NCI-H2171 (cell line): ENCODE results near the gene YIPF4.
"Not testable (repeated sequence)": the region's sequence is repeated elsewhere in the genome, so short reads cannot be mapped to it uniquely, and the experiment has no call there.

ENCODE experiments used
- DNase-seq: peaks from one replicate; lab custom pipeline; 2025; lab: John Stamatoyannopoulos, UW

YIPF4 gene

GRCh38 chr2:32277674-32278477, at the start of gene YIPF4:
Gene YIPF4 (plus strand): TSS chr2:32277904. CDS start chr2:32278156, 252 bp downstream.
- peak; percentile 83 for DNase-seq

DNA sequence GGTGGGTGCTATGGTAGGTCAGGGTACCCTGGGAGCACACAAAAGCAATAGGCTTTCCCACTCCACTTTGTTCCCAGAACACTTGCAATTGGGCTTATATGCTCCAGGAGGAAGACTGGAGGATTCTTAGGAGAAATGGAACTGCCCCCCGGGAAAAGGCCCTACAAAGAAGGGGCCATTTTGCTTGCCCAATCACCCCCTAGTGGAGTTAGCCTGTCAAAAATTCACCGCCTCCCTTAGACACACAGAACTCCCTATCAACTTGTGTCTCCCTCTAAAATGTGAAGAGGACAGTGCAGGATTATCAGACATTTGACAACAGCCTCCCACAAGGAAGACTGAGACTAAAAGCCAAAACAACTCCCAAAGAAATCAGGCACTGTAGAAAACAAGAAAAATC, 49.5 kb upstream of the YIPF4 start:
- DNase-seq = no peak

DNA sequence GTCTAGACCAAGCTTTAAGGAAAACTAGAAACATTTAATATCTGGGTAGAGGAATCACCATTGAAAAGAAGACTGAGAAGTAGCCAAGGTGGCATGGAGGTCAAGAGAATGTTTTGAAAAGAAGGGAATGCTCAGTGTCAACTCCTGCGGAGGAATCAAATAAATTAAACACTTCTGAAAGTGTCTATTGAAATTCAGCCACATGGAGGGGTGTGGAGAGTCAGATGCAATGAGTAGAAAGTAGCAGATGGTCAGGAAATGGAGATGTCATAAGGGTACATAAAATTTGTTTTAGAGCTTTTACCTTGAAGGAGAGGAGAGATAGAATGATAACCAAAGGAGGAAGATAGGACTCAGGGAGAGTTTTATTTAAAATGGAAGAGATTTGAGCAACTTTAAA, 48.1 kb upstream of the YIPF4 start:
- DNase-seq = peak; percentile 43

DNA sequence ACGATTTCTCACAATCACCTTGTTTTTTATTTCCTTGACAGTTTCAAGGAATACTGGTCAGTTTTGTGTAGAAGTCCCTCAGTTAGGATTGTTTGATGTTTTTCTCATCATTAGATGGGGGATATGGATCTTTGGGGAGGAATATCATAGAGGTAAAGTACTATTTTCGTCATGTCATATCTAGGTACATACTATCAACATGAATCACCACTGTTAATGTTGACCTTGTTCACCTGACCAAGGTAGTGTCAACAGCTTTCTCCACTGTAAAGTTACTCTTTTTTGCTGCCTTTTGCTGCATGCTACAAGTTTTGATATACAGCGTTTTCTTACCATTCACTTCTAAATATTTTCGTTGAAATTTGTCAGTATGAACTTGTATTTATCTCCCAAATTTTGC, 45.7 kb upstream of the YIPF4 start:
- DNase-seq = no peak

DNA sequence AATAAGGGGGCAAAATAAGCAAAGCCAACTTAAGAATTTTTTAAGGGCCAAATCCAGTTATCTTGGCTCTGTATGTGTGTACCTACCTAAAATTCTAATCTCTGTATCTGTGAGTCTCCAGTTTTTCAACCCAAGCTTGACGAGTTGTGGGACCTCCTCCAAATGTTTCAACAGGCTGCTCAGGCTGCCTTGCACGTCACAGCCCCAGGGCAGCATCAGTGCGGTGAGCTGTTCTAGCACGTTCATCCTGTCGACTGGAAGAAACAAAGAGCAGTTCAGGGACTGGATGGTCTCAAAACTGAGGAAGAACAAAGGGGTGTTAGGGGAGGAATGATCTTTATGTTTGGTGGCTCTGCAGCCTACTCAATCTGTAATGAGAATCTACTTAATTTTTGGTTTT, 42.4 kb upstream of the YIPF4 start:
- no peak for DNase-seq

- no peak for DNase-seq
Observed at GRCh38 chr2:32237488-32237887, 40.2 kb upstream of the YIPF4 start.

DNA sequence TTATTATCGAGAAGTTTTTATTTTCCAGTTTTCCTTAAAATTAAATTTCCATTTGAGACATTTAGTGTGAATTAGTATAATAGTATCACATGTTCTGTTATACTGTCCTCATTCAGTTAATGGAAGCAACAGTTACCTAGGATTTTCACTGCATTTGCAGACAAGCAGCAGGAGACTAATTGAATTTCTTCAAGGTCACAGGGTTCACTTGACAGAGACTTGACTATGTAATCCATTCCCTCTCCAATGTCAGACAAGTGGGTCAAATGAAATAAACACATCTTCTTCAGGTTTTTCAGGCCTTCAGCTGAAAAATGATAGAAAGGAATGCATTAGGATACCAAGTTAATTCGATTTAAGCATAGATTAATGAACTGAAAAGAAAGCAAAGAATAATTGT, 39.7 kb upstream of the YIPF4 start:
- no peak for DNase-seq

- no peak for DNase-seq
Observed at GRCh38 chr2:32242331-32242730, 35.4 kb upstream of the YIPF4 start.

- peak; percentile 48 for DNase-seq
Observed at GRCh38 chr2:32246911-32247310, 30.8 kb upstream of the YIPF4 start.

- DNase-seq = no peak
Observed at GRCh38 chr2:32248299-32248698, 29.4 kb upstream of the YIPF4 start.

- DNase-seq = no peak
Observed at GRCh38 chr2:32249731-32250236, 27.9 kb upstream of the YIPF4 start.

DNA sequence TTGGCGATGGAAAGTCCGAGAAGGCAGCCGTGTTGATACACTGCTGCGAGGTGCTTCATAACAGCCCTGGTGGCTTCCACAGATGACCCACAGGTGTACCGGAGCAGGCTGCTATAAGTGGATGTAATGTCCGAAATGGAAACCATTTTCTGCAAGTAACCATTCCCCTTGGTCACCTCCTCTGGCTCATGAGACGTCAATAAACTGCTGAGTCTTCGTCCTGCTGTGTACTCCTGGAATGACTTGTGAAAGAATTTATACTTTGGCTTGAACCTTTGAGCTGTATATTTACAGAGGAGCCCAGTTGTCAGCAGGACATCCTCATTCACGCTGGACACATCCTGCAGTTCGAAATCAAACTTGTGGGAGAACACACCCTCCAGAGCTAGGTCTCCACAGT, 27.4 kb upstream of the YIPF4 start:
- DNase-seq = no peak

DNA sequence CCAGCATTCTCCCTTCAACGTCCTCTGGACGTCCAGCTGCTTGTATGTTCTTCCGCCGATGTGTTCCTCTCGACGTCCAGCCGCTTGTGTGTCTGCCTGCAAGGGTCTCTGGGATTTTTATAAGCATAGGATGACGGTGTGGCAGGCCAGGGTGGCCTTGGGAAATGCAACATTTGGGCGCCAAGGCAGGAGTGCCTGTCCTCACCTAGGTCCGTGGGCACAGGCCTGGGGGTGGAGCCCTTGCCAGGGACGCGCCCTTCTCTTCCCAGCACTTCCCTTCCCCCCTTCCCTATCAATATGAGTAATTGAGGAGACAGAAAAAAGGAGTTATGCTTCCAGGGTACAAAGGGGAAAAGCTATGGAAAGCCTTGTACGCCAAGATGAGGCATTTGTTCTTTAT, 19.5 kb upstream of the YIPF4 start:
- no peak for DNase-seq

GRCh38 chr2:32260376-32260775, 17.3 kb upstream of the YIPF4 start:
- no peak for DNase-seq

GRCh38 chr2:32262105-32262504, 15.6 kb upstream of the YIPF4 start:
- DNase-seq = no peak

DNA sequence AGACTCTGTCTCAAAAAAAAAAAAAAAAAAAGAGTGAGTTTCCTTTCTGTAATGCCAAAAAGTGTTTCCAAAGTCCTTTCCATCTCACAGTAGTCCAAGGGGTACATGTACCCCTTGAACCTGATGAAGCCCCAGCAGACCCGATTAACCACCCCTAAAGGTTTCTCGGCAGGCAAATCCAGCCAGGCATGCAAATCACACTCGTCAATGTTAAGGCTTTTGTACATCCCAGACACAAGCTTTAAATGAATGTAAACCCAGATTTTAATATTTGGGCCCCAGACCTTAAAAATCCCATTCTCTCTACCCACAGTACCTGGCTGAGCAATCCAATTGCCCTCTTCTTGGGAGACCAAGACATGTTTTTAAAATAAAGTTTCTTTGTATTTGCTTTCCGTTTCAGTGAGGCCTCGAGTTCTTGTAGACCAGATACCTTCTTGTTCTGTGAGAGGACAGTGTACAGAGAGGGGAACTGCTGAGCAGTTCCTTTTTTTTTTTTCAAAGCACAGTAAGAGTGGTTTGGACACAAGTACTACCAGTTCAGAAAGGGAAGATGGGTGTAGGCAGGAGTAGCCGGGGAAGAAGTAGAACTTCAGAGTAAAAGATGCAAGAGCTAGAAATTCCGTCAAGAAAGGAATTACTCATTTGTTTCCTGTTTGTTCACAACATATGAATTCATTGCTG, 13.1 kb upstream of the YIPF4 start, which contains the start of gene NLRC4:
TSS of gene NLRC4 (minus strand) at position 465 of the 684 bp plus-strand sequence. CDS start 8,111 bp downstream, outside the sequence.
- DNase-seq = no peak

GRCh38 chr2:32271063-32271462, 6.6 kb upstream of the YIPF4 start:
- no peak for DNase-seq

- no peak for DNase-seq
Observed at GRCh38 chr2:32272279-32272678, 5.4 kb upstream of the YIPF4 start.

DNA sequence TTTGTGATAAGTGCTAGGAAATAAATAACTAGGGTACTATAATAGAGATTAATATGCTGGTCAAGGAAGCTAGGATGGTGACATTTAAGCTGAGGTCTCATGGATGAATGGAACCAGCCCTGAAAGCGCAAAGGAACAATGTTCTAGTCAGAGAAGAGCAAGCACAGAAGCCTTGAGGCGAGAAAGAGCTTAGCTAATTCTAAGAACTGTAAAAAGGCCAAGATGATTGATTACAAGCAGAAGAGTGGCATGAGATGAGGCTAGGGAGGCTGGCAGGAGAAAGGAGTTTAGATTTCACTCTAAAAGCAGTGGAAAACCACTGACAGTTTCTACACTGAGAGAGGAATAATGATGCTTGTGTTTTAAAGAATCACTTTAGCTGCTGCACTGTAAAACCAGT, 3.4 kb upstream of the YIPF4 start:
- DNase-seq = no peak

GRCh38 chr2:32275790-32276189, 1.9 kb upstream of the YIPF4 start:
- not testable (repeated sequence) for DNase-seq

DNA sequence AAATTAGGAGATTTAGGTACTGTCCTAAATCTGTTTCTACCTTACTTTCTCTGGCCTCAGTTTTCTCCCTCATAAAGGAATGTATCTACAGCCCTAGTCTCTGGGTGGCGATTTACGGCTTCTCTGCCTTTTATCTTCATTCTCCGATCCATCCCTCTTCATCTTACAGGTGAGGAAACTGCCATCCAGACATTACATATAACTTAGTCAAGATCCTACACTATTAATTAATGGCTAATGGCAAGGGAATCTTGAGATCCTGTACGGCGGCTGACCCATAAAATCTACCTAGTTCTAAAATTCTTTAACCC, 386 bp upstream of the YIPF4 start:
- no peak for DNase-seq

- DNase-seq = no peak
Observed at GRCh38 chr2:32278478-32278853, 762 bp downstream of the YIPF4 start.

DNA sequence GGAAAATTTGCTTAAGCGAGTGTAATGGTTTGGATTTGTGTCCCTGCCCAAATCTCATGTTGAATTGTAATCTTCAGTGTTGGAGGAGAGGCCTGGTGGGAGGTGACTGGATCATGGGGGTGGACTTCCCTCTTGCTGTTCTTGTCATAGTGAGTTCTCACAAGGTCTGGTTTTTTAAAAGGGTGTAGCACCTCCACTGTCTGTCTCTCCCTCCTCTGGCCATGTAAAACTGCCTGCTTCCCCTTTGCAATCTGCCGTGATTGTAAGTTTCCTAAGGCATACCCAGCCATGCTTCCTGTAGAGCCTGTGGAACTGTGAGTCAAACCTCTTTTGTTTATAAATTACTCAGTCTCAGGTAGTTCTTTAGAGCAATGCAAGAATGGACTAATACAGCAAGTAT, 6.6 kb downstream of the YIPF4 start:
- DNase-seq = no peak
